ENCODE data around the gene MTRR. TPM values are rescaled to one million over a fixed set of nuclear protein-coding genes. Genes with fewer than 3 reads are reported as not detected.

Gene MTRR
- total RNA-seq, 1 experiment from 2014 or later = 57.8 TPM

GRCh38 chr5:7897014-7897600 is 28.2 kb downstream of the MTRR start:
- Histone ChIP-seq H3K27me3 (ENCODE audit: control insufficient read depth, insufficient read depth, low read length) (no peaks in the 10 kb centered on the region), H3K36me3 (ENCODE audit: control insufficient read depth, insufficient read depth, low read length) (peaks cover 52% of the 10 kb centered on the region), H3K4me3 (ENCODE audit: low read depth in 2 of 2, low read length in 2 of 2) (no peak overlapping the region), H3K4me1 (ENCODE audit: control insufficient read depth, insufficient read depth, low read length) (no peaks in the 10 kb centered on the region), H3K9me3 (ENCODE audit: control insufficient read depth, insufficient read depth, low read depth, low read length) (no peaks in the 10 kb centered on the region), H3K27ac (ENCODE audit: low read length) (no peak overlapping the region)
- POLR2A ChIA-PET = no interaction called here
- ATAC-seq (no peak), DNase-seq (ENCODE audit: low read depth, low spot score) (no peak)
- CTCF ChIA-PET = no interaction called here
- intact Hi-C loops (cut with micrococcal nuclease; ENCODE audit: unreplicated experiment) = no loop called here
- in situ Hi-C loops (cut with HindIII; ENCODE audit: low pct_unique_long_range_greater_than_20kb, low sequenced_read_pairs) = no loop called here
- TF ChIP-seq, protein P1, sequence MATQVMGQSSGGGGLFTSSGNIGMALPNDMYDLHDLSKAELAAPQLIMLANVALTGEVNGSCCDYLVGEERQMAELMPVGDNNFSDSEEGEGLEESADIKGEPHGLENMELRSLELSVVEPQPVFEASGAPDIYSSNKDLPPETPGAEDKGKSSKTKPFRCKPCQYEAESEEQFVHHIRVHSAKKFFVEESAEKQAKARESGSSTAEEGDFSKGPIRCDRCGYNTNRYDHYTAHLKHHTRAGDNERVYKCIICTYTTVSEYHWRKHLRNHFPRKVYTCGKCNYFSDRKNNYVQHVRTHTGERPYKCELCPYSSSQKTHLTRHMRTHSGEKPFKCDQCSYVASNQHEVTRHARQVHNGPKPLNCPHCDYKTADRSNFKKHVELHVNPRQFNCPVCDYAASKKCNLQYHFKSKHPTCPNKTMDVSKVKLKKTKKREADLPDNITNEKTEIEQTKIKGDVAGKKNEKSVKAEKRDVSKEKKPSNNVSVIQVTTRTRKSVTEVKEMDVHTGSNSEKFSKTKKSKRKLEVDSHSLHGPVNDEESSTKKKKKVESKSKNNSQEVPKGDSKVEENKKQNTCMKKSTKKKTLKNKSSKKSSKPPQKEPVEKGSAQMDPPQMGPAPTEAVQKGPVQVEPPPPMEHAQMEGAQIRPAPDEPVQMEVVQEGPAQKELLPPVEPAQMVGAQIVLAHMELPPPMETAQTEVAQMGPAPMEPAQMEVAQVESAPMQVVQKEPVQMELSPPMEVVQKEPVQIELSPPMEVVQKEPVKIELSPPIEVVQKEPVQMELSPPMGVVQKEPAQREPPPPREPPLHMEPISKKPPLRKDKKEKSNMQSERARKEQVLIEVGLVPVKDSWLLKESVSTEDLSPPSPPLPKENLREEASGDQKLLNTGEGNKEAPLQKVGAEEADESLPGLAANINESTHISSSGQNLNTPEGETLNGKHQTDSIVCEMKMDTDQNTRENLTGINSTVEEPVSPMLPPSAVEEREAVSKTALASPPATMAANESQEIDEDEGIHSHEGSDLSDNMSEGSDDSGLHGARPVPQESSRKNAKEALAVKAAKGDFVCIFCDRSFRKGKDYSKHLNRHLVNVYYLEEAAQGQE (IDR thresholded peaks at IDR 0.05; ENCODE audit: insufficient read depth in 1 of 2, low read depth in 2 of 2, low read length in 1 of 2) = no peak
- TF ChIP-seq, protein P2, sequence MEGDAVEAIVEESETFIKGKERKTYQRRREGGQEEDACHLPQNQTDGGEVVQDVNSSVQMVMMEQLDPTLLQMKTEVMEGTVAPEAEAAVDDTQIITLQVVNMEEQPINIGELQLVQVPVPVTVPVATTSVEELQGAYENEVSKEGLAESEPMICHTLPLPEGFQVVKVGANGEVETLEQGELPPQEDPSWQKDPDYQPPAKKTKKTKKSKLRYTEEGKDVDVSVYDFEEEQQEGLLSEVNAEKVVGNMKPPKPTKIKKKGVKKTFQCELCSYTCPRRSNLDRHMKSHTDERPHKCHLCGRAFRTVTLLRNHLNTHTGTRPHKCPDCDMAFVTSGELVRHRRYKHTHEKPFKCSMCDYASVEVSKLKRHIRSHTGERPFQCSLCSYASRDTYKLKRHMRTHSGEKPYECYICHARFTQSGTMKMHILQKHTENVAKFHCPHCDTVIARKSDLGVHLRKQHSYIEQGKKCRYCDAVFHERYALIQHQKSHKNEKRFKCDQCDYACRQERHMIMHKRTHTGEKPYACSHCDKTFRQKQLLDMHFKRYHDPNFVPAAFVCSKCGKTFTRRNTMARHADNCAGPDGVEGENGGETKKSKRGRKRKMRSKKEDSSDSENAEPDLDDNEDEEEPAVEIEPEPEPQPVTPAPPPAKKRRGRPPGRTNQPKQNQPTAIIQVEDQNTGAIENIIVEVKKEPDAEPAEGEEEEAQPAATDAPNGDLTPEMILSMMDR (IDR thresholded peaks at IDR 0.05) = peak; percentile 39
- no peak for TF ChIP-seq POLR2AphosphoS5 (IDR thresholded peaks at IDR 0.05; ENCODE audit: low read depth, low read length)
- BruUV-seq (replicated peaks) = no TSS peak

- no TSS peak for BruUV-seq (replicated peaks)
- Histone ChIP-seq H3K27ac (ENCODE audit: low read length) (no peak overlapping the region), H3K4me1 (ENCODE audit: control insufficient read depth, insufficient read depth, low read length) (no peaks in the 10 kb centered on the region), H3K9me3 (ENCODE audit: control insufficient read depth, insufficient read depth, low read depth, low read length) (peaks cover 8% of the 10 kb centered on the region; the same call in 1 of the 2 replicates), H3K4me3 (ENCODE audit: low read depth in 2 of 2, low read length in 2 of 2) (no peak overlapping the region), H3K36me3 (ENCODE audit: control insufficient read depth, insufficient read depth, low read length) (peaks cover 20% of the 10 kb centered on the region), H3K27me3 (ENCODE audit: control insufficient read depth, insufficient read depth, low read length) (no peaks in the 10 kb centered on the region)
- in situ Hi-C loops (cut with HindIII; ENCODE audit: low pct_unique_long_range_greater_than_20kb, low sequenced_read_pairs) = no loop called here
- intact Hi-C loops (cut with micrococcal nuclease; ENCODE audit: unreplicated experiment) = no loop called here
- DNase-seq (ENCODE audit: low read depth, low spot score) = no peak
- TF ChIP-seq, protein P1 (IDR thresholded peaks at IDR 0.05; ENCODE audit: insufficient read depth in 1 of 2, low read depth in 2 of 2, low read length in 1 of 2) = no peak
- no peak for TF ChIP-seq POLR2AphosphoS5 (IDR thresholded peaks at IDR 0.05; ENCODE audit: low read depth, low read length)
- TF ChIP-seq, protein P2 (IDR thresholded peaks at IDR 0.05) = no peak
- TF ChIP-seq SIN3A (IDR thresholded peaks at IDR 0.05; ENCODE audit: borderline replicate concordance, insufficient read depth, low read depth, low read length) = no peak
- no peak for TF ChIP-seq TCF7L2 (IDR thresholded peaks at IDR 0.05; ENCODE audit: low read depth, low read length)
- CTCF ChIA-PET = no interaction called here
- POLR2A ChIA-PET = no interaction called here
- ATAC-seq = no peak
These were observed 33.3 kb downstream of the MTRR start for GRCh38 chr5:7902201-7902600.
